ENCODE results near the gene KCTD7. TPM values are rescaled to one million over a fixed set of nuclear protein-coding genes. Genes with fewer than 3 reads are reported as not detected.

Gene KCTD7
- total and polyA plus RNA-seq, 2 of the 13 experiments (the other 11 are each of a cell fraction or from before 2014, with no cell fraction given), result 7.3 to 13.5 TPM

GRCh38 chr7:66628361-66629221 lies at the start of gene KCTD7 (continued):
- peak; percentile 59; the same call in 1 of the 2 replicates for TF ChIP-seq KMT2B (CRISPR knock-in tag; IDR thresholded peaks at IDR 0.05)
- 0 out of 2 replicates have a peak, but pooled peaks have one; percentile 32 for TF ChIP-seq ZNF563 (CRISPR knock-in tag; IDR thresholded peaks at IDR 0.05)
- TF ChIP-seq PHF8 (CRISPR knock-in tag; IDR thresholded peaks at IDR 0.05), result peak; percentile 88
- TF ChIP-seq BRD4 (CRISPR knock-in tag; IDR thresholded peaks at IDR 0.05), result peak; percentile 60; the same call in 1 of the 2 replicates
- peak; percentile 74; the same call in 1 of the 2 replicates for TF ChIP-seq ZNF790 (CRISPR knock-in tag; IDR thresholded peaks at IDR 0.05; ENCODE audit: borderline replicate concordance)
- TF ChIP-seq PBX3 (CRISPR knock-in tag; IDR thresholded peaks at IDR 0.05; ENCODE audit: borderline replicate concordance), result no peak
- TF ChIP-seq HOXD1 (CRISPR knock-in tag; IDR thresholded peaks at IDR 0.05), result no peak; the same call in 1 of the 2 replicates
- peak; percentile 32; the same call in 1 of the 2 replicates for TF ChIP-seq SKIL (CRISPR knock-in tag; IDR thresholded peaks at IDR 0.05; ENCODE audit: borderline replicate concordance)
- peak; percentile 38; the same call in 1 of the 2 replicates for TF ChIP-seq MAX (IDR thresholded peaks at IDR 0.05)
- peak; percentile 51 for TF ChIP-seq ERF (CRISPR knock-in tag; IDR thresholded peaks at IDR 0.05)
- no peak; the same call in 1 of the 2 replicates for TF ChIP-seq IRX3 (CRISPR knock-in tag; IDR thresholded peaks at IDR 0.05; ENCODE audit: borderline replicate concordance, low read depth)
- TF ChIP-seq XBP1 (CRISPR knock-in tag; IDR thresholded peaks at IDR 0.05), result no peak
- TF ChIP-seq MZF1 (CRISPR knock-in tag; IDR thresholded peaks at IDR 0.05; ENCODE audit: borderline replicate concordance), result no peak
- peak; percentile 36; the same call in 1 of the 2 replicates for TF ChIP-seq SALL2 (CRISPR knock-in tag; IDR thresholded peaks at IDR 0.05)
- peak; percentile 70; the same call in 1 of the 2 replicates for TF ChIP-seq KLF11 (CRISPR knock-in tag; IDR thresholded peaks at IDR 0.05)
- TF ChIP-seq REL (CRISPR knock-in tag; conservative IDR thresholded peaks at IDR 0.05), result 0 out of 2 replicates have a peak, but pooled peaks have one; percentile 54
- no peak; the same call in 1 of the 2 replicates for TF ChIP-seq ZNF777 (CRISPR knock-in tag; IDR thresholded peaks at IDR 0.05)
- TF ChIP-seq ASH2L (IDR thresholded peaks at IDR 0.05; ENCODE audit: insufficient read length, low read depth, low read length), result peak; percentile 73
- TF ChIP-seq FUBP1 (CRISPR knock-in tag; IDR thresholded peaks at IDR 0.05; ENCODE audit: borderline replicate concordance), result no peak
- TF ChIP-seq ZNF232 (CRISPR knock-in tag; IDR thresholded peaks at IDR 0.05; ENCODE audit: borderline replicate concordance), result peak; percentile 33; the same call in 1 of the 2 replicates
- no peak for TF ChIP-seq ZNF251 (CRISPR knock-in tag; IDR thresholded peaks at IDR 0.05)
- peak; percentile 90 for TF ChIP-seq PBX2 (CRISPR knock-in tag; IDR thresholded peaks at IDR 0.05)
- no peak for TF ChIP-seq NR2F6 (IDR thresholded peaks at IDR 0.05)
- TF ChIP-seq NR2F6 (CRISPR knock-in tag; IDR thresholded peaks at IDR 0.05), result peak; percentile 5; the same call in 1 of the 2 replicates

Data from HepG2 (cell line).